Keratinocyte (primary cell): ENCODE results near the gene DIP2C.

Experiments used
- EZH2 ChIP-seq: IDR thresholded peaks from one replicate; pipeline ENCODE4 v1.6.1; 2012; ENCODE audit warnings: inconsistent platforms, mild to moderate bottlenecking, low read length, moderate library complexity
- TF ChIP-seq, protein P1 (sequence below), 3 experiments: IDR thresholded peaks in 1 of 3; conservative IDR thresholded peaks in 1 of 3; optimal IDR thresholded peaks in 1 of 3; 2 replicates in 2 of 3; 3 replicates in 1 of 3; pipeline versions ENCODE3 to v1.5.1; 2011; ENCODE audit warnings: low read length in 3 of 3, mild to moderate bottlenecking in 3 of 3, moderate library complexity in 2 of 3, control low read depth in 1 of 3, inconsistent platforms in 1 of 3; ENCODE audit not compliant: insufficient read depth in 2 of 3; ENCODE audit errors: extremely low read depth in 1 of 3

DNA sequence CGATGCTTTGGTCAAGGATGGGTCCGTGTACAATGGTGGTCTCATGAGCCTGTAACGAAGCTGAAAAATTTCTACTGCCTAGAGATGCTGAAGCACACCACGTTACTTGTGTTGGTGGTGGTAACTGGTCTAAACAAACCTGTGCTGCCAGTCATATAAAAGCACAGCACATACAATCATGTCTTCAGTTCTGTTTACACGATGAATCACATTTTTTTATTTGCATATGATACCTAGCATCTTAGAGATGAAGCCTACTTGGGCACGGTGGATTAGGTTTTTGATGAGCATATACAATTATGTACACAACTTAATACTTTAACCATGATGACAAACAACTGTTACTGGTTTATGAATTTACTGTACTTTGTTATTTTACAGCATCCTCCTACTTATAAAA, 353.2 kb downstream of the DIP2C start:
- TF ChIP-seq, protein P1, sequence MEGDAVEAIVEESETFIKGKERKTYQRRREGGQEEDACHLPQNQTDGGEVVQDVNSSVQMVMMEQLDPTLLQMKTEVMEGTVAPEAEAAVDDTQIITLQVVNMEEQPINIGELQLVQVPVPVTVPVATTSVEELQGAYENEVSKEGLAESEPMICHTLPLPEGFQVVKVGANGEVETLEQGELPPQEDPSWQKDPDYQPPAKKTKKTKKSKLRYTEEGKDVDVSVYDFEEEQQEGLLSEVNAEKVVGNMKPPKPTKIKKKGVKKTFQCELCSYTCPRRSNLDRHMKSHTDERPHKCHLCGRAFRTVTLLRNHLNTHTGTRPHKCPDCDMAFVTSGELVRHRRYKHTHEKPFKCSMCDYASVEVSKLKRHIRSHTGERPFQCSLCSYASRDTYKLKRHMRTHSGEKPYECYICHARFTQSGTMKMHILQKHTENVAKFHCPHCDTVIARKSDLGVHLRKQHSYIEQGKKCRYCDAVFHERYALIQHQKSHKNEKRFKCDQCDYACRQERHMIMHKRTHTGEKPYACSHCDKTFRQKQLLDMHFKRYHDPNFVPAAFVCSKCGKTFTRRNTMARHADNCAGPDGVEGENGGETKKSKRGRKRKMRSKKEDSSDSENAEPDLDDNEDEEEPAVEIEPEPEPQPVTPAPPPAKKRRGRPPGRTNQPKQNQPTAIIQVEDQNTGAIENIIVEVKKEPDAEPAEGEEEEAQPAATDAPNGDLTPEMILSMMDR (optimal IDR thresholded peaks at IDR 0.05 in 1 of 3, IDR thresholded peaks at IDR 0.05 in 1 of 3, conservative IDR thresholded peaks at IDR 0.05 in 1 of 3; ENCODE audit: extremely low read depth in 1 of 3, insufficient read depth in 2 of 3, low read length in 3 of 3): no peak
- TF ChIP-seq EZH2: no peak
